Keratinocyte (primary cell): ENCODE measurements around the gene DOCK11. TPM values are rescaled to one million over a fixed set of nuclear protein-coding genes. Genes with fewer than 3 reads are reported as not detected.

Source experiments
- DNase-seq: peaks from one replicate; pipeline ENCODE4 v3.0.0-alpha.2; 2011; ENCODE audit warnings: low read depth, missing footprints, low spot score
- FAIRE-seq: peaks from 2 replicates; lab custom pipeline; 2011; peaks lifted over from hg19 to GRCh38; lab: Jason Lieb, UNC
- H2AFZ ChIP-seq: 2 replicates; pipeline ENCODE4 v1.6.0; 2012; ENCODE audit warnings: low read length, control low read depth, inconsistent platforms; ENCODE audit not compliant: control insufficient read depth
- H3K27ac ChIP-seq: 2 replicates; pipeline ENCODE4 v1.5.1; 2011; ENCODE audit warnings: low read length; ENCODE audit not compliant: control insufficient read depth, insufficient read depth
- H3K27me3 ChIP-seq: 3 replicates; pipeline ENCODE4 v1.6.0; 2011; ENCODE audit warnings: low read length; ENCODE audit not compliant: control insufficient read depth, insufficient read depth; ENCODE audit errors: extremely low read depth
- H3K36me3 ChIP-seq, 2 experiments: 2 replicates in 1 of 2; 3 replicates in 1 of 2; pipeline ENCODE4 v1.5.1; 2011; ENCODE audit warnings: low read length in 2 of 2, mild to moderate bottlenecking in 1 of 2; ENCODE audit not compliant: control insufficient read depth in 2 of 2, insufficient read depth in 2 of 2; ENCODE audit errors: extremely low read depth in 1 of 2
- H3K4me1 ChIP-seq: 3 replicates; pipeline ENCODE4 v1.5.1; 2011; ENCODE audit warnings: low read length; ENCODE audit not compliant: control insufficient read depth, insufficient read depth; ENCODE audit errors: extremely low read depth
- H3K4me2 ChIP-seq: 3 replicates; pipeline ENCODE4 v1.6.0; 2011; ENCODE audit warnings: low read depth, low read length; ENCODE audit not compliant: control insufficient read depth, insufficient read depth; ENCODE audit errors: extremely low read depth
- H3K4me3 ChIP-seq, 3 experiments: fragments of 200-600 bp in 1 of 3; sonication (generic) in 1 of 3; 2 replicates in 2 of 3; 3 replicates in 1 of 3; pipeline ENCODE4 v1.5.1; 2011 to 2016; ENCODE audit warnings: low read length in 3 of 3, mild to moderate bottlenecking in 3 of 3, control low read depth in 2 of 3, inconsistent platforms in 1 of 3, low read depth in 1 of 3, mixed read lengths in 1 of 3, mixed run types in 1 of 3, moderate library complexity in 1 of 3; ENCODE audit not compliant: control insufficient read depth in 2 of 3, insufficient read depth in 2 of 3; ENCODE audit errors: extremely low read depth in 1 of 3
- H3K79me2 ChIP-seq: 2 replicates; pipeline ENCODE4 v1.6.0; 2012; ENCODE audit warnings: low read length; ENCODE audit not compliant: control insufficient read depth, insufficient read depth
- H3K9ac ChIP-seq: 3 replicates; pipeline ENCODE4 v1.6.0; 2011; ENCODE audit warnings: low read length; ENCODE audit not compliant: control insufficient read depth, insufficient read depth; ENCODE audit errors: extremely low read depth
- H3K9me1 ChIP-seq: 3 replicates; pipeline ENCODE4 v1.6.0; 2011; ENCODE audit warnings: low read length; ENCODE audit not compliant: control insufficient read depth, insufficient read depth; ENCODE audit errors: extremely low read depth
- H3K9me3 ChIP-seq: 2 replicates; pipeline ENCODE4 v1.5.1; 2012; ENCODE audit warnings: low read depth, low read length; ENCODE audit not compliant: control insufficient read depth
- H4K20me1 ChIP-seq: 3 replicates; pipeline ENCODE4 v1.6.0; 2011; ENCODE audit warnings: low read length; ENCODE audit not compliant: control insufficient read depth, insufficient read depth; ENCODE audit errors: extremely low read depth
- EZH2 ChIP-seq: IDR thresholded peaks from one replicate; pipeline ENCODE4 v1.6.1; 2012; ENCODE audit warnings: inconsistent platforms, mild to moderate bottlenecking, low read length, moderate library complexity
- dilution Hi-C: fragments of 300-500 bp; cut with MboI; formaldehyde crosslinking; loops from one replicate; pipeline ENCODE4 v1.7.0; 2020; ENCODE audit warnings: low sequenced_read_pairs; ENCODE audit not compliant: extremely low pct_ligation_motif_present
- polyA plus RNA-seq, 5 experiments: library from polyadenylated mRNA; depleted of rRNA in 3 of 5; stranded (reverse) in 3 of 5; stranded (forward) in 1 of 5; unstranded in 1 of 5; fragments of >200 nt; gene quantifications; 1 replicate in 1 of 5; 2 replicates in 3 of 5; 3 replicates in 1 of 5; pipeline versions ENCODE4 v1.2.1 to v1.2.3, GENCODE V29; 2011 to 2012; ENCODE audit warnings: missing spikeins in 2 of 5, low read depth in 1 of 5, low replicate concordance in 1 of 5
- TF ChIP-seq, protein P1 (sequence below), 3 experiments: IDR thresholded peaks in 1 of 3; conservative IDR thresholded peaks in 1 of 3; optimal IDR thresholded peaks in 1 of 3; 2 replicates in 2 of 3; 3 replicates in 1 of 3; pipeline versions ENCODE3 to v1.5.1; 2011; ENCODE audit warnings: low read length in 3 of 3, mild to moderate bottlenecking in 3 of 3, moderate library complexity in 2 of 3, control low read depth in 1 of 3, inconsistent platforms in 1 of 3; ENCODE audit not compliant: insufficient read depth in 2 of 3; ENCODE audit errors: extremely low read depth in 1 of 3

DOCK11 gene
- polyA plus RNA-seq, 1 donor (not counting 4 experiments of a cell fraction or from before 2014, with no cell fraction given) = 4.6 TPM

DNA sequence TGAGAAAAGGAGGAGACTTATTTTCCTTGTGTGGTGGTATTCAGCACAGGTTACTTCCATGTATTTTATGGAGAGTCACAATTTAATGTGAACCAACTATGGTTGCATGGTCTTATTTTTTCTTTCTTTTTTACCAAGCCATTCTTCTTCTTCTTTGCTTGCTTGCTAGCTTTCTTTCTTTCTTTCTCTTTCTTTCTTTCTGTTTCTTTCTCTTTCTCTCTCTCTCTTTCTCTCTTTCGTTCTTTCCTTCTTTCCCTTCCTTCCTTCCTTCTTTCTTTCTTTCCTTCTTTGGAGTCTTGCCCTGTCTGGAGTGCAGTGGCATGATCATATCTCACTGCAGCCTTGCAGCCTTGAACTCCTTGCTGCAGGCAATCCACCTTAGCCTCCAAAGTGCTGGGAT lies 68.9 kb downstream of the DOCK11 start:
- Histone ChIP-seq H3K27me3 (no peaks in the 10 kb centered on the region), H2AFZ (no peak overlapping the region), H3K9ac (no peak overlapping the region), H3K36me3 (no peaks in the 10 kb centered on the region), H3K4me3 (no peak overlapping the region), H3K79me2 (no peaks in the 10 kb centered on the region), H3K27ac (no peak overlapping the region), H3K4me2 (no peak overlapping the region), H3K9me3 (no peaks in the 10 kb centered on the region), H4K20me1 (no peaks in the 10 kb centered on the region), H3K9me1 (no peaks in the 10 kb centered on the region), H3K4me1 (no peaks in the 10 kb centered on the region)
- dilution Hi-C loops = no loop called here
- TF ChIP-seq, protein P1, sequence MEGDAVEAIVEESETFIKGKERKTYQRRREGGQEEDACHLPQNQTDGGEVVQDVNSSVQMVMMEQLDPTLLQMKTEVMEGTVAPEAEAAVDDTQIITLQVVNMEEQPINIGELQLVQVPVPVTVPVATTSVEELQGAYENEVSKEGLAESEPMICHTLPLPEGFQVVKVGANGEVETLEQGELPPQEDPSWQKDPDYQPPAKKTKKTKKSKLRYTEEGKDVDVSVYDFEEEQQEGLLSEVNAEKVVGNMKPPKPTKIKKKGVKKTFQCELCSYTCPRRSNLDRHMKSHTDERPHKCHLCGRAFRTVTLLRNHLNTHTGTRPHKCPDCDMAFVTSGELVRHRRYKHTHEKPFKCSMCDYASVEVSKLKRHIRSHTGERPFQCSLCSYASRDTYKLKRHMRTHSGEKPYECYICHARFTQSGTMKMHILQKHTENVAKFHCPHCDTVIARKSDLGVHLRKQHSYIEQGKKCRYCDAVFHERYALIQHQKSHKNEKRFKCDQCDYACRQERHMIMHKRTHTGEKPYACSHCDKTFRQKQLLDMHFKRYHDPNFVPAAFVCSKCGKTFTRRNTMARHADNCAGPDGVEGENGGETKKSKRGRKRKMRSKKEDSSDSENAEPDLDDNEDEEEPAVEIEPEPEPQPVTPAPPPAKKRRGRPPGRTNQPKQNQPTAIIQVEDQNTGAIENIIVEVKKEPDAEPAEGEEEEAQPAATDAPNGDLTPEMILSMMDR (optimal IDR thresholded peaks at IDR 0.05 in 1 of 3, IDR thresholded peaks at IDR 0.05 in 1 of 3, conservative IDR thresholded peaks at IDR 0.05 in 1 of 3; ENCODE audit: extremely low read depth in 1 of 3, insufficient read depth in 2 of 3, low read length in 3 of 3) = no peak
- no peak for TF ChIP-seq EZH2
- no peak for DNase-seq
- no peak for FAIRE-seq

DNA sequence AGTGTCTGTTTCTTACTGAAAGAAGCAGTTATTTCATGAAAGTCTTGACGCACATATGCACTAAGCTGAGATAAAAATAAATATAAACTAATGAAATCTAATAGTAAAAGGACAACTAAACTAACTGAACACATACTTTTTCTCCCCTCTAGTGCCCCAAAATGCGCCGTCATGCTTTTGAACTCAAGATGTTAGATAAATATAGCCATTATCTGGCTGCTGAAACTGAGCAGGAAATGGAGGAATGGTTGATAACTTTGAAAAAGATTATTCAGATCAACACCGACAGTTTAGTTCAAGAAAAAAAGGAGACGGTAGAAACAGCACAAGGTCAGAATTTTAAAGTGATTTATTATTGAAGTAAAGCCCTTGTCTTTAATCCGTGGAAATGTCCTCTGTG lies 70.2 kb downstream of the DOCK11 start:
- H3K9me3 ChIP-seq = no peaks in the 10 kb centered on the region
- H3K4me2 ChIP-seq = no peak overlapping the region
- H3K4me3 ChIP-seq = no peak overlapping the region
- no peaks in the 10 kb centered on the region for H3K27me3 ChIP-seq
- no peak overlapping the region for H3K9ac ChIP-seq
- no peaks in the 10 kb centered on the region for H3K9me1 ChIP-seq
- no peaks in the 10 kb centered on the region for H3K4me1 ChIP-seq
- no peaks in the 10 kb centered on the region for H3K79me2 ChIP-seq
- TF ChIP-seq, protein P1 (optimal IDR thresholded peaks at IDR 0.05 in 1 of 3, IDR thresholded peaks at IDR 0.05 in 1 of 3, conservative IDR thresholded peaks at IDR 0.05 in 1 of 3; ENCODE audit: extremely low read depth in 1 of 3, insufficient read depth in 2 of 3, low read length in 3 of 3) = no peak
- TF ChIP-seq EZH2 = no peak
- H4K20me1 ChIP-seq = no peaks in the 10 kb centered on the region
- no peak for FAIRE-seq
- DNase-seq = no peak
- H3K36me3 ChIP-seq = no peaks in the 10 kb centered on the region
- dilution Hi-C loops = no loop called here
- H3K27ac ChIP-seq = no peak overlapping the region
- no peak overlapping the region for H2AFZ ChIP-seq
